ENCODE measurements around the gene SPEN. TPM values are rescaled to one million over a fixed set of nuclear protein-coding genes. Genes with fewer than 3 reads are reported as not detected.
A peak's percentile ranks its signal among the peaks of the same experiment; 100 is the strongest.

The SPEN gene
- total and polyA plus RNA-seq, 10 of the 15 experiments (the other 5 are each of a cell fraction or from before 2014, with no cell fraction given): 5.2 to 58.7 (median 20.1) TPM

- no TSS peak for BruUV-seq (replicated peaks)
- RAD21 ChIA-PET (ENCODE audit: unreplicated experiment): interaction anchor here (0.7 to 9.8 kb wide), 5 partner anchors 11 to 147 kb away, joined by 3 to 116 read pairs (median 6); partner anchors contain the start of gene ZBTB17
- Histone ChIP-seq H4K20me1 (ENCODE audit: control insufficient read depth, insufficient read depth) (no peaks in the 10 kb centered on the region; the same call in 1 of the 2 replicates), H3K9ac (ENCODE audit: control insufficient read depth, insufficient read depth, low read length) (no peak overlapping the region), H3K4me2 (ENCODE audit: control insufficient read depth, insufficient read depth) (peak overlapping the region; percentile 70), H3K36me3 (ENCODE audit: control insufficient read depth in 2 of 2, insufficient read depth in 2 of 2, low read length in 1 of 2) (peaks cover 3 to 5% of the 10 kb centered on the region in 2 experiments; a peak in 2 of 4 replicates), H3K79me2 (ENCODE audit: control insufficient read depth, insufficient read depth, low read length) (peaks cover 25% of the 10 kb centered on the region), H3K27ac (ENCODE audit: control insufficient read depth, insufficient read depth) (peak overlapping the region; percentile 5; the same call in 1 of the 2 replicates), H3K27me3 (replicated peaks in 1 of 2; ENCODE audit: control insufficient read depth in 2 of 2, insufficient read depth in 2 of 2, low read length in 1 of 2) (no peaks in the 10 kb centered on the region), H3K4me1 (ENCODE audit: control insufficient read depth, insufficient read depth, low read length) (peaks cover 41% of the 10 kb centered on the region), H3K9me3 (replicated peaks; ENCODE audit: control insufficient read depth, insufficient read depth, low read length) (no peaks in the 10 kb centered on the region), H2AFZ (ENCODE audit: control insufficient read depth, low read depth, low read length) (no peak overlapping the region), H3K4me3 (no peak overlapping the region)
- FAIRE-seq: no peak
- in situ Hi-C loops (cut with MboI): no loop called here
- no peak for DNase-seq (ENCODE audit: low read depth, low spot score)
- 97% methylated on average over 6 of the region's 6 CpGs for WGBS (ENCODE audit: insufficient coverage, insufficient replicate concordance, low lambda C conversion rate, missing lambda C conversion rate)
- POLR2A ChIA-PET: interaction anchor here (0.9 to 5.4 kb wide), 6 partner anchors 11 to 128 kb away, joined by 3 to 47 read pairs (median 5); partner anchors contain the start of gene ZBTB17
- intact Hi-C loops (cut with micrococcal nuclease; ENCODE audit: unreplicated experiment): no loop called here
- no peak for TF ChIP-seq ETV6 (conservative IDR thresholded peaks at IDR 0.05 in 1 of 2, IDR thresholded peaks at IDR 0.05 in 1 of 2; ENCODE audit: borderline replicate concordance in 1 of 2, low read depth in 1 of 2)
- peak in 1 of 3 experiments; percentile 14; a peak in 1 of 6 replicates for TF ChIP-seq CTCF (IDR thresholded peaks at IDR 0.05 in 2 of 3, conservative IDR thresholded peaks at IDR 0.05 in 1 of 3; ENCODE audit: control insufficient read depth in 2 of 3, extremely low read depth in 1 of 3, insufficient read depth in 1 of 3, low read depth in 3 of 3, low read length in 3 of 3)
- no peak for ATAC-seq
- CTCF ChIA-PET: interaction anchor here (1.1 to 10.1 kb wide), 6 partner anchors 11 to 171 kb away, joined by 3 to 68 read pairs (median 6); partner anchors contain the start of gene ZBTB17
- SMC1A ChIA-PET (ENCODE audit: uncharacterized antibody, unreplicated experiment): interaction anchor here (0.6 to 9.1 kb wide), 7 partner anchors 11 to 158 kb away, joined by 3 to 78 read pairs (median 4); no protein-coding TSS in a partner anchor
Measured at GRCh38 chr1:15962176-15962575, 114.7 kb downstream of the SPEN start.
